Measurements from ENCODE around the gene SENP8.

SENP8 gene

DNA sequence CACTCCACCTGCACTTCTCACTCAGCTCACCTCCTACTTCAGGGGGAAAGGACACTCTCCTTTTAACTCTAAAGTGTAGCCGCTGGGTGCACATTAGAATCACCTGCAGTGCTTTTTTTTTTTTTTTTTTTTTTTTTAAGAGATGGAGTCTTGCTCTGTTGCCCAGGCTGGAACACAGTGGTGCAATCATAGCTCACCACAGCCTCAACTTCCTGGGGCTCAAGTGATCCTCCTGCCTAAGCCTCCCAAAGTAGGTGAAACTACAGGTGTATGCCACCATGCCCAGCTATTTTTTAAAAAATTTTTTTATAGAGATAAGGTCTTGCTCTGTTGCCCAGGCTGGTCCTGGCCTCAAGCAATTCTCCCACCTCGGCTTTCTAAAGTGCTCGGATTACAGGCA lies 58.5 kb downstream of the SENP8 start:
- TF ChIP-seq, protein P1, sequence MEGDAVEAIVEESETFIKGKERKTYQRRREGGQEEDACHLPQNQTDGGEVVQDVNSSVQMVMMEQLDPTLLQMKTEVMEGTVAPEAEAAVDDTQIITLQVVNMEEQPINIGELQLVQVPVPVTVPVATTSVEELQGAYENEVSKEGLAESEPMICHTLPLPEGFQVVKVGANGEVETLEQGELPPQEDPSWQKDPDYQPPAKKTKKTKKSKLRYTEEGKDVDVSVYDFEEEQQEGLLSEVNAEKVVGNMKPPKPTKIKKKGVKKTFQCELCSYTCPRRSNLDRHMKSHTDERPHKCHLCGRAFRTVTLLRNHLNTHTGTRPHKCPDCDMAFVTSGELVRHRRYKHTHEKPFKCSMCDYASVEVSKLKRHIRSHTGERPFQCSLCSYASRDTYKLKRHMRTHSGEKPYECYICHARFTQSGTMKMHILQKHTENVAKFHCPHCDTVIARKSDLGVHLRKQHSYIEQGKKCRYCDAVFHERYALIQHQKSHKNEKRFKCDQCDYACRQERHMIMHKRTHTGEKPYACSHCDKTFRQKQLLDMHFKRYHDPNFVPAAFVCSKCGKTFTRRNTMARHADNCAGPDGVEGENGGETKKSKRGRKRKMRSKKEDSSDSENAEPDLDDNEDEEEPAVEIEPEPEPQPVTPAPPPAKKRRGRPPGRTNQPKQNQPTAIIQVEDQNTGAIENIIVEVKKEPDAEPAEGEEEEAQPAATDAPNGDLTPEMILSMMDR (IDR thresholded peaks at IDR 0.05; ENCODE audit: insufficient read depth, low read length, poor library complexity, severe bottlenecking), result no peak
- no peak for TF ChIP-seq EZH2phosphoT487 (conservative IDR thresholded peaks at IDR 0.05; ENCODE audit: low read length)
- no peak overlapping the region for H2AFZ ChIP-seq (ENCODE audit: low read depth, low read length, severe bottlenecking)

DNA sequence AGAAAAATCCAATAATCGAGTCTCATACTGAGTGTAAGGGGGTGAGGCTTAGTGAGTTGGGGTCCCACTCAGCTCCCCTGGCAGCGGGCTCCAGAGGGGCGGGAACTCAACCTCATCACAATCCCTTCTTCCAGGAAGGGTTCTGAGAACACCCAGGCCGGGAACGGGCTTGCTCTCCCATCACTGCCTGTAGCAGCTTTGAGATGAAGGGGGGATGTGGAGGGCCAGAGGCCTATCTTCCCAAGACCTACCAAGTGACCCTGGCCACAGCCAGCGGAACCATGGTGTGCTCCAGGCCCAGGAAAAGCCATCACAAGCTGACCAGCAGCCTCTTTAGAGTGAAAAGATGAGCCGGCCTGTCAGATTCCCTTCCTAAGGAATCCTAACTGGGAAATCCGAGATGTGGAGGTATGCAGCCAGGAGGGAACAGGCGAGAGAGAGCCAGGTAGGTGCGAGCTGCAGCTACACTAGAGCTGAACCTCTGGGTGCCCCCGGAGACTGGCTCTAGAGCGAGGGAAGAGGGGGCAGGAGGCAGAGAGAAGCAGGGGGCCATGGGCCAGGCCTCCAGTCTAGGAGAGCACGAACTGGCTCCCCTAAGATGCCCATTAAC lies 60.9 kb downstream of the SENP8 start:
- Histone ChIP-seq H3K79me2 (ENCODE audit: insufficient read depth, low read length) (no peaks in the 10 kb centered on the region), H3K4me2 (ENCODE audit: low read depth, low read length, poor library complexity, severe bottlenecking) (no peak overlapping the region), H3F3A (ENCODE audit: insufficient read depth) (no peaks in the 10 kb centered on the region), H3K36me3 (ENCODE audit: low read length) (no peaks in the 10 kb centered on the region), H4K20me1 (ENCODE audit: low read depth, low read length) (no peaks in the 10 kb centered on the region), H3K27me3 (ENCODE audit: low read length) (no peaks in the 10 kb centered on the region), H2AFZ (ENCODE audit: low read depth, low read length, severe bottlenecking) (no peak overlapping the region), H3K9ac (ENCODE audit: low read length) (no peak overlapping the region), H3K9me3 (ENCODE audit: insufficient read depth, low read length) (no peaks in the 10 kb centered on the region), H3K9me2 (replicated peaks; ENCODE audit: insufficient read depth, low read length) (no peaks in the 10 kb centered on the region), H3K27ac (ENCODE audit: low read depth, low read length) (no peak overlapping the region), H3K4me3 (ENCODE audit: insufficient read depth, low read length, poor library complexity, severe bottlenecking) (no peak overlapping the region)
- TF ChIP-seq, protein P1 (IDR thresholded peaks at IDR 0.05; ENCODE audit: insufficient read depth, low read length, poor library complexity, severe bottlenecking), result no peak
- no peak for TF ChIP-seq EZH2phosphoT487 (conservative IDR thresholded peaks at IDR 0.05; ENCODE audit: low read length)

More for the DNA sequence above, 58.5 kb downstream of the SENP8 start:
- H3K9ac ChIP-seq (ENCODE audit: low read length), result no peak overlapping the region
- H3F3A ChIP-seq (ENCODE audit: insufficient read depth), result no peaks in the 10 kb centered on the region
- no peaks in the 10 kb centered on the region for H3K27me3 ChIP-seq (ENCODE audit: low read length)
- no peaks in the 10 kb centered on the region for H3K9me2 ChIP-seq (replicated peaks; ENCODE audit: insufficient read depth, low read length)
- H3K27ac ChIP-seq (ENCODE audit: low read depth, low read length), result no peak overlapping the region
- no peak overlapping the region for H3K4me3 ChIP-seq (ENCODE audit: insufficient read depth, low read length, poor library complexity, severe bottlenecking)
- H3K79me2 ChIP-seq (ENCODE audit: insufficient read depth, low read length), result no peaks in the 10 kb centered on the region
- no peaks in the 10 kb centered on the region for H4K20me1 ChIP-seq (ENCODE audit: low read depth, low read length)
- no peak overlapping the region for H3K4me2 ChIP-seq (ENCODE audit: low read depth, low read length, poor library complexity, severe bottlenecking)
- no peaks in the 10 kb centered on the region for H3K9me3 ChIP-seq (ENCODE audit: insufficient read depth, low read length)
- H3K36me3 ChIP-seq (ENCODE audit: low read length), result no peaks in the 10 kb centered on the region

DNA sequence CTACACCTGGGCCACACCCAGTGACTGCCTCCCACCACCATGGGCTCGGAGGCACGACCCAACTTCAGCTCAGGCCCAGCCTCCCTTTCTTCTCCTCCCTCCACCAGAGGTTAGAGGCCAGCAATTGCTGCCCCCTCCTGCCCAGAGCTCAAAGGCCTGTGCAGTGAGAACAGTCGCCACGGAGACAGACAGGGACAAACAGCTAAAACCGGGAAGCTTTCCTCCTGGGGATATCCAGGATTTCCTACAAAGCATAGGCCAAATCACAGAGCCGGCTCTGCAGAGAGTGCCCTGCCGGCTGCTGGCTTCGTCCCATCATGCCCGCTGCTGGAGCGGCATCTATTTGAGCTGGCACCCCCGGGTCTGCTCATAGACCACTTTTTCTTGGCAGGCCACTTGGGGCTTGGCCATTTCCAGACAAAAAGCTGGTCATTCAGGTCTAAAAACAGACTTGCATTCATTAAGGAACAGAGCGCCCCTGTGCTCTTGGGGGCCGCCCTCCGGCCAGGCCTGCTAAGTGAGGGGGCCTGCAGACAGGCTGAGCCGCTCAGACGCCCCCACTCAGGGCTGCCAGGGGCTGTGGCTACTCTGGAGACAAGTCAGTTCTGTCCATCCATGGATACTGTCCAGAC lies 61.9 kb downstream of the SENP8 start:
- no peak overlapping the region for H3K27ac ChIP-seq (ENCODE audit: low read depth, low read length)
- no peaks in the 10 kb centered on the region for H3K36me3 ChIP-seq (ENCODE audit: low read length)
- H3K4me2 ChIP-seq (ENCODE audit: low read depth, low read length, poor library complexity, severe bottlenecking), result no peak overlapping the region
- no peaks in the 10 kb centered on the region for H4K20me1 ChIP-seq (ENCODE audit: low read depth, low read length)
- no peak for TF ChIP-seq EZH2phosphoT487 (conservative IDR thresholded peaks at IDR 0.05; ENCODE audit: low read length)
- TF ChIP-seq, protein P1 (IDR thresholded peaks at IDR 0.05; ENCODE audit: insufficient read depth, low read length, poor library complexity, severe bottlenecking), result no peak
- H3K9me2 ChIP-seq (replicated peaks; ENCODE audit: insufficient read depth, low read length), result no peaks in the 10 kb centered on the region
- no peak overlapping the region for H2AFZ ChIP-seq (ENCODE audit: low read depth, low read length, severe bottlenecking)
- H3K27me3 ChIP-seq (ENCODE audit: low read length), result no peaks in the 10 kb centered on the region
- no peaks in the 10 kb centered on the region for H3F3A ChIP-seq (ENCODE audit: insufficient read depth)
- H3K9me3 ChIP-seq (ENCODE audit: insufficient read depth, low read length), result no peaks in the 10 kb centered on the region
- H3K9ac ChIP-seq (ENCODE audit: low read length), result no peak overlapping the region
- H3K79me2 ChIP-seq (ENCODE audit: insufficient read depth, low read length), result no peaks in the 10 kb centered on the region
- no peak overlapping the region for H3K4me3 ChIP-seq (ENCODE audit: insufficient read depth, low read length, poor library complexity, severe bottlenecking)
